Esophagus muscularis mucosa (tissue), 4 donors: ENCODE measurements around the gene RPGRIP1L. TPM values are rescaled to one million over a fixed set of nuclear protein-coding genes. Genes with fewer than 3 reads are reported as not detected.
A peak's percentile ranks its signal among the peaks of the same experiment; 100 is the strongest.

Experiments
- DNase-seq: peaks from one replicate; pipeline ENCODE4 v3.0.0-alpha.2; 2017; ENCODE audit errors: extremely low spot score
- H3K27ac ChIP-seq, 4 donors: fragments of 200-600 bp; sonication (generic); replicated peaks in 1 of 4; 1 replicate in 3 of 4; 2 replicates in 1 of 4; pipeline ENCODE4 v1.5.1; 2016 to 2019; ENCODE audit warnings: mild to moderate bottlenecking in 1 of 4
- H3K27me3 ChIP-seq, 4 donors: fragments of 200-600 bp; sonication (generic); one replicate each; pipeline versions ENCODE4 v1.5.1 to v1.6.0; 2016 to 2019
- H3K36me3 ChIP-seq, 4 donors: fragments of 200-600 bp; sonication (generic); one replicate each; pipeline ENCODE4 v1.5.1; 2016 to 2019
- H3K4me1 ChIP-seq, 4 donors: fragments of 200-600 bp; sonication (generic); one replicate each; pipeline ENCODE4 v1.5.1; 2016 to 2019
- H3K4me3 ChIP-seq, 4 donors: fragments of 200-600 bp; sonication (generic); 1 replicate in 2 of 4; 2 replicates in 2 of 4; pipeline ENCODE4 v1.5.1; 2016 to 2019; ENCODE audit warnings: mild to moderate bottlenecking in 4 of 4, moderate library complexity in 1 of 4
- H3K9me3 ChIP-seq, 4 donors: fragments of 200-600 bp; sonication (generic); 1 replicate in 3 of 4; 2 replicates in 1 of 4; pipeline ENCODE4 v1.5.1; 2016 to 2019
- CTCF ChIP-seq, 3 experiments: fragments of 200-600 bp in 2 of 3; fragments of 450-650 bp in 1 of 3; sonication (generic) in 2 of 3; IDR thresholded peaks; one replicate each; pipeline ENCODE4 v1.5.1; 2017 to 2019; ENCODE audit warnings: antibody characterized with exemption in 3 of 3, mild to moderate bottlenecking in 2 of 3, moderate library complexity in 1 of 3
- EP300 ChIP-seq: sonication (generic); formaldehyde crosslinking; IDR thresholded peaks from one replicate; pipeline ENCODE4 v1.6.1; 2017; ENCODE audit warnings: antibody characterized with exemption
- POLR2A ChIP-seq: fragments of 450-650 bp; IDR thresholded peaks from one replicate; pipeline ENCODE4 v1.6.1; 2017; ENCODE audit warnings: antibody characterized with exemption, moderate library complexity, mild to moderate bottlenecking, low read depth
- POLR2AphosphoS5 ChIP-seq, 2 donors: sonication (generic); formaldehyde crosslinking; IDR thresholded peaks; one replicate each; pipeline ENCODE4 v1.6.1; 2017; ENCODE audit warnings: antibody characterized with exemption in 2 of 2
- WGBS: methylation state at CpG from one replicate; pipeline ENCODE4 v1.1.5; 2018; 5-methylcytosine and 5-hydroxymethylcytosine counted together
- intact Hi-C: fragments of 100-400 bp; cut with DNase I; formaldehyde crosslinking; loops from one replicate; pipeline ENCODE4 v1.15.1; 2023
- total RNA-seq, 4 donors: library from RNA; depleted of rRNA; stranded (reverse); fragments of >200 nt; gene quantifications; one replicate each; pipeline versions ENCODE4 v1.1.0 to v1.2.1, GENCODE V29; 2016

RPGRIP1L gene
- total RNA-seq, 4 donors from 2014 or later = 2.3 to 4.3 (median 4.0) TPM

- no peak overlapping the region for H3K27ac ChIP-seq
- 53% methylated on average over 3 of the region's 3 CpGs for WGBS
- H3K27me3 ChIP-seq = no peaks in the 10 kb centered on the region
- intact Hi-C loops = no loop called here
- no peak for DNase-seq
- H3K4me1 ChIP-seq = peaks cover 18 to 37% (median 27%) of the 10 kb centered on the region in 4 donors
- no peaks in the 10 kb centered on the region for H3K36me3 ChIP-seq
- no peak for TF ChIP-seq POLR2A
- TF ChIP-seq EP300 = no peak
- TF ChIP-seq POLR2AphosphoS5 (IDR thresholded peaks at IDR 0.05) = no peak
- no peak for TF ChIP-seq CTCF (IDR thresholded peaks at IDR 0.05)
- H3K4me3 ChIP-seq = no peak overlapping the region
- no peaks in the 10 kb centered on the region for H3K9me3 ChIP-seq
Observed at GRCh38 chr16:53744449-53744848, 40.8 kb upstream of the RPGRIP1L start.

GRCh38 chr16:53743149-53743566 is 39.5 kb upstream of the RPGRIP1L start:
- TF ChIP-seq CTCF (IDR thresholded peaks at IDR 0.05) (peak; percentile 10 to 53 (median 22)), EP300 (no peak)
- no peak for DNase-seq
- H3K4me3 ChIP-seq = no peak overlapping the region
- WGBS = 79% methylated on average over 3 of the region's 3 CpGs
- no peak overlapping the region for H3K27ac ChIP-seq
- peaks cover 18 to 37% (median 27%) of the 10 kb centered on the region in 4 donors for H3K4me1 ChIP-seq
- no peaks in the 10 kb centered on the region for H3K36me3 ChIP-seq
- intact Hi-C loops = no loop called here
- no peaks in the 10 kb centered on the region for H3K9me3 ChIP-seq
- no peaks in the 10 kb centered on the region for H3K27me3 ChIP-seq

GRCh38 chr16:53741546-53741945 is 37.9 kb upstream of the RPGRIP1L start:
- H3K4me1 ChIP-seq = peaks cover 18 to 32% (median 25%) of the 10 kb centered on the region in 4 donors
- H3K27ac ChIP-seq = no peak overlapping the region
- intact Hi-C loops = no loop called here
- H3K9me3 ChIP-seq = no peaks in the 10 kb centered on the region
- TF ChIP-seq POLR2A = no peak
- 97% methylated on average over 2 of the region's 2 CpGs for WGBS
- H3K36me3 ChIP-seq = no peaks in the 10 kb centered on the region
- H3K4me3 ChIP-seq = no peak overlapping the region
- no peak for DNase-seq
- H3K27me3 ChIP-seq = no peaks in the 10 kb centered on the region

- no peaks in the 10 kb centered on the region for H3K36me3 ChIP-seq
- no peak for TF ChIP-seq CTCF (IDR thresholded peaks at IDR 0.05)
- TF ChIP-seq EP300 = no peak
- TF ChIP-seq POLR2A = no peak
- TF ChIP-seq POLR2AphosphoS5 (IDR thresholded peaks at IDR 0.05) = no peak
- DNase-seq = no peak
Observed at GRCh38 chr16:53740933-53741531, 37.4 kb upstream of the RPGRIP1L start.

GRCh38 chr16:53740476-53740875 is 36.8 kb upstream of the RPGRIP1L start:
- Histone ChIP-seq H3K4me3 (no peak overlapping the region), H3K9me3 (no peaks in the 10 kb centered on the region), H3K27me3 (no peaks in the 10 kb centered on the region), H3K4me1 (peaks cover 12 to 23% (median 16%) of the 10 kb centered on the region in 4 donors), H3K36me3 (no peaks in the 10 kb centered on the region), H3K27ac (no peak overlapping the region)
- DNase-seq = no peak
- no peak for TF ChIP-seq POLR2A
- no peak for TF ChIP-seq CTCF (IDR thresholded peaks at IDR 0.05)
- no peak for TF ChIP-seq POLR2AphosphoS5 (IDR thresholded peaks at IDR 0.05)
- no peak for TF ChIP-seq EP300
- intact Hi-C loops = no loop called here

More at GRCh38 chr16:53740933-53741531, 37.4 kb upstream of the RPGRIP1L start:
- Histone ChIP-seq H3K4me3 (no peak overlapping the region), H3K4me1 (peaks cover 17 to 28% (median 21%) of the 10 kb centered on the region in 4 donors), H3K27me3 (no peaks in the 10 kb centered on the region), H3K9me3 (no peaks in the 10 kb centered on the region), H3K27ac (no peak overlapping the region)
- intact Hi-C loops = no loop called here
- 88% methylated on average over 3 of the region's 3 CpGs for WGBS
